Measurements from ENCODE around the gene LRRK1. TPM values are rescaled to one million over a fixed set of nuclear protein-coding genes. Genes with fewer than 3 reads are reported as not detected.

The LRRK1 gene
- polyA plus RNA-seq, 1 donor (not counting 4 experiments of a cell fraction or from before 2014, with no cell fraction given): 6.2 TPM

DNA sequence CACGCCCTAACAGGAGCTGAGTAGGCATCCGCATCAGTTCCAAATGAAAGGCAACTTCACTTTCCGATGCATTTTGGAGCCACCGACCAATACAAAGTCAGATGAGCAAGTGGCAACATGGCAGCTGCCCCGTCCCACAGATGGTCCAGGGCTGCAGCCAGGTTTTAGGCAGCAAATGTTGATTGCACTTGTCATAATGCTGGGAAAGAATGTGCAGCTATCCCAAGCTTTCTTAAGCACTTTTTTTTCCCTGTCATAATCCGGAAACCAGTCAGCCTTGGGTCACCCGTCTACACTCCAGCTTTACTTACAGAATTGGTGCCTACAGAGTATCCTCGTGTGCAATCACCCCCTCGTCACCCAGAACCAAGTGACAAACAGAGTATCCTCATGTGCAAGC lies 185.0 kb downstream of the LRRK1 start:
- no peak for DNase-seq (ENCODE audit: low read depth, low spot score)
- Histone ChIP-seq H3K4me3 (ENCODE audit: control insufficient read depth in 2 of 3, extremely low read depth in 1 of 3, insufficient read depth in 2 of 3, low read depth in 1 of 3, low read length in 3 of 3) (no peak overlapping the region), H3K9ac (ENCODE audit: control insufficient read depth, extremely low read depth, insufficient read depth, low read length) (no peak overlapping the region), H3K27ac (ENCODE audit: control insufficient read depth, insufficient read depth, low read length) (no peak overlapping the region), H3K27me3 (ENCODE audit: control insufficient read depth, extremely low read depth, insufficient read depth, low read length) (no peaks in the 10 kb centered on the region), H3K9me1 (ENCODE audit: control insufficient read depth, extremely low read depth, insufficient read depth, low read length) (no peaks in the 10 kb centered on the region), H4K20me1 (ENCODE audit: control insufficient read depth, extremely low read depth, insufficient read depth, low read length) (no peaks in the 10 kb centered on the region), H2AFZ (ENCODE audit: control insufficient read depth, low read length) (no peak overlapping the region), H3K4me1 (ENCODE audit: control insufficient read depth, extremely low read depth, insufficient read depth, low read length) (peaks cover 3% of the 10 kb centered on the region), H3K9me3 (ENCODE audit: control insufficient read depth, low read depth, low read length) (no peaks in the 10 kb centered on the region), H3K36me3 (ENCODE audit: control insufficient read depth in 2 of 2, extremely low read depth in 1 of 2, insufficient read depth in 2 of 2, low read length in 2 of 2) (no peaks in the 10 kb centered on the region), H3K79me2 (ENCODE audit: control insufficient read depth, insufficient read depth, low read length) (no peaks in the 10 kb centered on the region), H3K4me2 (ENCODE audit: control insufficient read depth, extremely low read depth, insufficient read depth, low read depth, low read length) (no peak overlapping the region)
- no peak for FAIRE-seq
- TF ChIP-seq, protein P1, sequence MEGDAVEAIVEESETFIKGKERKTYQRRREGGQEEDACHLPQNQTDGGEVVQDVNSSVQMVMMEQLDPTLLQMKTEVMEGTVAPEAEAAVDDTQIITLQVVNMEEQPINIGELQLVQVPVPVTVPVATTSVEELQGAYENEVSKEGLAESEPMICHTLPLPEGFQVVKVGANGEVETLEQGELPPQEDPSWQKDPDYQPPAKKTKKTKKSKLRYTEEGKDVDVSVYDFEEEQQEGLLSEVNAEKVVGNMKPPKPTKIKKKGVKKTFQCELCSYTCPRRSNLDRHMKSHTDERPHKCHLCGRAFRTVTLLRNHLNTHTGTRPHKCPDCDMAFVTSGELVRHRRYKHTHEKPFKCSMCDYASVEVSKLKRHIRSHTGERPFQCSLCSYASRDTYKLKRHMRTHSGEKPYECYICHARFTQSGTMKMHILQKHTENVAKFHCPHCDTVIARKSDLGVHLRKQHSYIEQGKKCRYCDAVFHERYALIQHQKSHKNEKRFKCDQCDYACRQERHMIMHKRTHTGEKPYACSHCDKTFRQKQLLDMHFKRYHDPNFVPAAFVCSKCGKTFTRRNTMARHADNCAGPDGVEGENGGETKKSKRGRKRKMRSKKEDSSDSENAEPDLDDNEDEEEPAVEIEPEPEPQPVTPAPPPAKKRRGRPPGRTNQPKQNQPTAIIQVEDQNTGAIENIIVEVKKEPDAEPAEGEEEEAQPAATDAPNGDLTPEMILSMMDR (optimal IDR thresholded peaks at IDR 0.05 in 1 of 3, IDR thresholded peaks at IDR 0.05 in 1 of 3, conservative IDR thresholded peaks at IDR 0.05 in 1 of 3; ENCODE audit: extremely low read depth in 1 of 3, insufficient read depth in 2 of 3, low read length in 3 of 3): no peak
- no peak for TF ChIP-seq EZH2 (IDR thresholded peaks at IDR 0.05; ENCODE audit: low read length)
- dilution Hi-C loops (cut with MboI; ENCODE audit: extremely low pct_ligation_motif_present, low sequenced_read_pairs): no loop called here

DNA sequence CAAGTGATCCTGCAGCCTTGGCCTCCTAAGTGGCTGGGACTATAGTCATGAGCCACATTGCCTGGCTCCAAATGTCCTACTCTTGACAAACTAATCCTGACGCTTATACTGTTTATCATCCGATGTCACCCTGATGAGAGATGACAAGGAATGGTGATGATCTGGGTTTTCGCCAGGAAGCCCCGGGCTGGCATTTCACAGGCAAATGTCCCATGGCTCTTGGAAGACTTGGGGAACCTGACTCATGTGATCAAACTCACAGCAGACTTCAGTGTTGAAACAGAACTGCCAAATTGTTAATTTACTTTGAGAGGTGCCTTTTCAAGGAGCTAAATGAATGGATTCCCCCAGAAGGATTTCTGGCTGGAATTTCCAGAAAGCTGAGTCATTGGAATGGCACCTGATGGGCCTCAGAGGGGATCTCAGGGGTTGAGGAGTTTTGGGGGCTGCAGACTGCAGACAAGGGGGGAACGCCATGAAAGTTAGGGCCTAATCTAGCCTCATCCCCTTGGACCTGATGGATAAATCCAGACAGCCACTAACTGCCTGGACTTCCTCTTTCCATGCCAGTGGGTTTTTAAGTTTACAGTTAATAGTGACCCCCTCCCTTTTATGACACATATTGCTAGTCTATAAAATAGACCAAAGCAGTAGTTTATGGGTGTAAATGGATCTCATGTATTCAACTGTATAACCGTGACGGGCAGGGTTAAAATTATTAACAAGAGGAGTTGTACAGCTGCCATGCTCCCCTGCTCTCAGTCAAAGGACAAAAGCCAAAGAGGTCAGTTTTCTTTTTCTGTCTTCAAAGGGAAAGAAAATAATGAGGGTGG lies 186.1 kb downstream of the LRRK1 start:
- DNase-seq (ENCODE audit: low read depth, low spot score) (no peak), FAIRE-seq (no peak)
- dilution Hi-C loops (cut with MboI; ENCODE audit: extremely low pct_ligation_motif_present, low sequenced_read_pairs): no loop called here
- Histone ChIP-seq H3K9me1 (ENCODE audit: control insufficient read depth, extremely low read depth, insufficient read depth, low read length) (no peaks in the 10 kb centered on the region), H3K27me3 (ENCODE audit: control insufficient read depth, extremely low read depth, insufficient read depth, low read length) (no peaks in the 10 kb centered on the region), H3K9me3 (ENCODE audit: control insufficient read depth, low read depth, low read length) (no peaks in the 10 kb centered on the region), H3K36me3 (ENCODE audit: control insufficient read depth in 2 of 2, extremely low read depth in 1 of 2, insufficient read depth in 2 of 2, low read length in 2 of 2) (no peaks in the 10 kb centered on the region), H3K4me1 (ENCODE audit: control insufficient read depth, extremely low read depth, insufficient read depth, low read length) (peaks cover 3% of the 10 kb centered on the region), H3K4me2 (ENCODE audit: control insufficient read depth, extremely low read depth, insufficient read depth, low read depth, low read length) (no peak overlapping the region), H3K4me3 (ENCODE audit: control insufficient read depth in 2 of 3, extremely low read depth in 1 of 3, insufficient read depth in 2 of 3, low read depth in 1 of 3, low read length in 3 of 3) (no peak overlapping the region), H3K27ac (ENCODE audit: control insufficient read depth, insufficient read depth, low read length) (no peak overlapping the region), H3K79me2 (ENCODE audit: control insufficient read depth, insufficient read depth, low read length) (no peaks in the 10 kb centered on the region), H3K9ac (ENCODE audit: control insufficient read depth, extremely low read depth, insufficient read depth, low read length) (no peak overlapping the region), H4K20me1 (ENCODE audit: control insufficient read depth, extremely low read depth, insufficient read depth, low read length) (no peaks in the 10 kb centered on the region), H2AFZ (ENCODE audit: control insufficient read depth, low read length) (no peak overlapping the region)
- no peak for TF ChIP-seq EZH2 (IDR thresholded peaks at IDR 0.05; ENCODE audit: low read length)
- TF ChIP-seq, protein P1 (optimal IDR thresholded peaks at IDR 0.05 in 1 of 3, IDR thresholded peaks at IDR 0.05 in 1 of 3, conservative IDR thresholded peaks at IDR 0.05 in 1 of 3; ENCODE audit: extremely low read depth in 1 of 3, insufficient read depth in 2 of 3, low read length in 3 of 3): no peak
